ENCODE results near the gene AFTPH.

- TF ChIP-seq CTCF (IDR thresholded peaks at IDR 0.05) (no peak), POLR2A (IDR thresholded peaks at IDR 0.05) (no peak)
Measured at GRCh38 chr2:64626146-64626809, 102.2 kb downstream of the AFTPH start.

Data from testis (tissue), 2 donors.